HCT116 (cell line): ENCODE data around the gene GGTLC2.
"Not testable (repeated sequence)": the region's sequence is repeated elsewhere in the genome, so short reads cannot be mapped to it uniquely, and the experiment has no call there.

ENCODE experiments used
- CBX3 ChIP-seq: IDR thresholded peaks from 2 replicates; pipeline ENCODE4 v1.6.1; 2012; ENCODE audit warnings: low read depth
- CTCF ChIP-seq, 3 experiments: fragments of 200-600 bp in 1 of 3; sonication (generic) in 1 of 3; IDR thresholded peaks in 2 of 3; conservative IDR thresholded peaks in 1 of 3; 2 replicates each; pipeline ENCODE4 v1.5.1; 2012 to 2017; ENCODE audit warnings: low read depth in 2 of 3, low read length in 2 of 3, antibody characterized with exemption in 1 of 3, borderline replicate concordance in 1 of 3, control low read depth in 1 of 3, mild to moderate bottlenecking in 1 of 3, mixed read lengths in 1 of 3, mixed run types in 1 of 3, moderate library complexity in 1 of 3; ENCODE audit not compliant: insufficient read depth in 1 of 3
- EZH2 ChIP-seq: fragments of 200-600 bp; sonication (generic); IDR thresholded peaks from 2 replicates; pipeline ENCODE4 v1.6.1; 2017; ENCODE audit warnings: antibody characterized with exemption, mixed run types
- EZH2phosphoT487 ChIP-seq: fragments of 200-600 bp; IDR thresholded peaks from 2 replicates; pipeline ENCODE4 v1.6.1; 2018; ENCODE audit warnings: antibody characterized with exemption, borderline replicate concordance
- FOSL1 ChIP-seq: IDR thresholded peaks from 2 replicates; pipeline ENCODE4 v1.6.1; 2012; ENCODE audit warnings: low read depth
- JUND ChIP-seq: IDR thresholded peaks from 2 replicates; pipeline ENCODE4 v1.6.1; 2012
- POLR2A ChIP-seq: IDR thresholded peaks from 2 replicates; pipeline ENCODE4 v1.7.0; 2011; ENCODE audit warnings: borderline replicate concordance; ENCODE audit not compliant: insufficient read depth, insufficient read length; ENCODE audit errors: extremely low read depth
- POLR2AphosphoS5 ChIP-seq: IDR thresholded peaks from 2 replicates; pipeline ENCODE4 v1.6.1; 2011; ENCODE audit warnings: mild to moderate bottlenecking, low read depth, low read length, moderate library complexity
- REST ChIP-seq: IDR thresholded peaks from 2 replicates; pipeline ENCODE4 v1.6.1; 2012; ENCODE audit warnings: low read depth
- SIN3A ChIP-seq: IDR thresholded peaks from 2 replicates; pipeline ENCODE4 v1.6.1; 2012; ENCODE audit warnings: low read depth
- YY1 ChIP-seq: IDR thresholded peaks from 2 replicates; pipeline ENCODE4 v1.6.1; 2011; ENCODE audit warnings: low read length, low read depth, moderate library complexity, mild to moderate bottlenecking; ENCODE audit not compliant: insufficient replicate concordance; ENCODE audit errors: extremely low read depth

DNA sequence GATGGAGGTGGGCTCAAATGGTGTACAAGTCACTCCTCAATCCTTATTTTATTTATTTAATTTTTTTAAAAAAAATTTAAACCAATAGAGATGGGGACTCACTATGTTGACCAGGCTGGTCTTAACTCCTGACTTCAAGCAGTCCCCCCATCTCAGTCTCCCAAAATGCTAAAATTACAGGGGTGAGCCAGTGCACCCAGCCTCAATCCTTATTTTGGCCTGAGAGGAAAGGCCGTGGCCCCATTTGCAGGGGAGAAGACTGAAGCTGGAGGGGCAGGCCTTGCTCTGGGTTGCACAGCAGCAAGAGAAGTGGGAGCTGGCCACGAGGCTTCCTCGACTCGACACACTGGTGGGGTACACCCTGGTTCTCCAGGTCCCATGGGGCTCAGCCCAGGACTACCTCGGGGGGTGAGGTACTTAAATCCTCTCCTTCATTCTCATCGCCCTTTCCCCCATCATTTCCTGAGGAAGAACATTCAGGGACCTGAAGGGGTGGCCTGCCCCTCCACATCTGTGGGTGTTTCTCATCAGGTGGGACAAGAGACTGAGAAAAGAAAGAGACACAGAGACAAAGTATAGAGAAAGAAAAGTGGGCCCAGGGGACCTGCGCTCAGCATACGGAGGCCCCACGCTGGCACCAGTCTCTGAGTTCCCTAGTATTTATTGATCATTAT is 4.6 kb downstream of the GGTLC2 start:
- TF ChIP-seq CTCF (IDR thresholded peaks at IDR 0.05 in 2 of 3, conservative IDR thresholded peaks at IDR 0.05 in 1 of 3; ENCODE audit: borderline replicate concordance in 1 of 3, insufficient read depth in 1 of 3, low read depth in 2 of 3, low read length in 2 of 3); POLR2A; CBX3; EZH2; JUND; POLR2AphosphoS5; EZH2phosphoT487; REST; FOSL1; YY1; SIN3A: not testable (repeated sequence)
